Stimulated activated CD8-positive, alpha-beta memory T cell treated with anti-CD3 and anti-CD28 coated beads, Interleukin-15, amount 100 ng/mL, for 4 hours (primary cell): ENCODE measurements around the gene STRC.
"Not testable (repeated sequence)": the region's sequence is repeated elsewhere in the genome, so short reads cannot be mapped to it uniquely, and the experiment has no call there.

Experiments used
- DNase-seq, 2 donors: peaks; one replicate each; pipeline ENCODE4 v3.0.0-alpha.2; 2020; ENCODE audit warnings: low read depth in 2 of 2

Gene STRC

DNA sequence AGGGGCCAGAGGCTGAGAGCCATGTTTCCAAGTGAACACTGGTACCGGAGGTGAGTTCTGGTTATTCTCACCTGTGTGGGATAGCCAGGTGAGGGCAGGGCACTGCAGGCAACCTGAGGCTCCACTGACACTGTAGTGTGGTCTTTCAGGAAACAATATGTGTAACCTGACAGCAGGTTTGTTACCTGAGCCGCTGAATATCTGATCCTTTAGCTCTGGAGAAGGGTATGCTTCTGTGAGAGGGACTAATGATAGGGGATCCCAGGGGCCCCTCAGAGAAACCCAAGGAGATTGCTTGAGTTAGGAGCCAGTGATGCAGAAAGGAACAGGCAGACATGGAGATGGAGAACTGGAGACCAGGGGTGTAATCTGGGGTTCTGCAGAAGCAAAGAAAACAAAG is at the start of gene STRC:
Gene STRC (minus strand): TSS at position 101 of the 400 bp plus-strand sequence. CDS start 78 bp downstream, at position 23.
- not testable (repeated sequence) for DNase-seq

DNA sequence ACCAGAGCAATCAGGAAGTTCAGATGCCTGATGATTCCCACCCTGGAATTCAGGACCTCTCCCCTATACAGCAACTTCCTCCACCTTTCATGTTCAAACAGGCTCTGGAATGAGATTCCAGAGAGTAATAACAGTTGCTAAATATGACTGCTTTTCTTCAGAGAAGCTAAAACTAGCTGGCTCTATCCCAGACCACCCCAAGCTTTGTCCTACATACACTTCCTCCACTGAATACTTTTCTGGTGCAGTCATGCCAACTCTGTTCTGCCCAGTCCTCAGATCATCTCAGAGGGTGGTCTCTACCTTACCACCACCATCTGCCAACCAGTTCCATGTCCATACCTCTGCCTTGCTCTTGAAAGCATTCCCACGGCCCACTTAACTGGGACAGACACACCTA is 47.6 kb upstream of the STRC start:
- DNase-seq: not testable (repeated sequence)

DNA sequence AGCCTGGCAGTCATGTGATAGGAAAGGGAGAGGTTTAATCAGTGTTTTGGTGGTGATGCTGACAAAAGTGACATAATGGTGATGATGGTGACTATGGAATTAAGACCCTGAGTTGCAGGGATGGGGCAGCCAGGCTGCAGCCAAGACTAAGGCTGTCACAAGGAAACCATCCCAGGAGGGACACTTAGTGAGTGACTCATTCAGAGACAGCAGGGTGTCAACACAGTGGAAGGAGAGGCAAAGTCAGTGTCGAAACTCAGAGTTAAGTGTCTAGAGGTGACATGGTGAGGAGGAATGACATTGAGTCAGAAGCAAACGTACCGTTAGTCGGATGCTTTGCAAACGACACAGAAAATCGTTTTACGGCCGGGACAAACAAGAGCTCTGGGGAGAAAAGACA is 44.7 kb upstream of the STRC start:
- not testable (repeated sequence) for DNase-seq

DNA sequence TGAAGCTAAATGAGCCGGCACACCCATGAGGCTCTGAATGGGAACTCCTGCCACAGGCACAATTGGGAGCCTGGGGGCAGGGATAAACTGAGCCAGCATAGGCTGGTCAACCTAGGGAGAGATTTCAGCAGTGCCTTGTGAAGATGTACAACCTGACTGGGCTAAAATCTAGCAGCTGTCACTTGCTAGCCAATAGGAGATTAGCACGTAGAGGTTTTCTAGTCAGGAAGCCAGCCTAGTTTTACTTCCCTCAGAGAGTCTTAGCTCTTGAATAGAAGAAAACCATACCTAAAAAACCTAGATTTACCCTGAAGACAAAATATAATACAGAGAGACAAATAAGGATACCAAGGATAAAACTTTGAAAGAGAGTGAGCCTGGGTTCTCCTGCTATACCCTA is 43.7 kb upstream of the STRC start:
- not testable (repeated sequence) for DNase-seq

DNA sequence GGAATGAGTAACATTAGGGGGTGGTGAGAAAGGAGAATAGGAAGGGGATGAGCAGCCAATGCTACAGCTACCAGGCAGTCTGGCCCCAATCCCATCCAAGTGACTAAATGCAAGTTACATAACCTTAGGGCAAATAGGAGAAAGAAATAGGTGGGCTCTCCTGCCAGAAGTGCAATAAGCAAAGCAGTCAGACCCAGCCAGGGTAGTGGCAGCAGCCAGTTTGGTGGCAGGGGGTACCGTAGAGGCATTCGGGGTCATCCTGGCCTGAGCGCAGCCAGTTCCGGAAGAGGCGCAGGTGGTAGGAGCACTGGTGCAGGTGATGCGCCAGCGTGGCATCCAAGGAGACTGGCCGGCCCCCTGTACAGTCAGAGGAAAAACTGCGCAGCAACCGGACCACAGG is 41.1 kb upstream of the STRC start:
- DNase-seq: not testable (repeated sequence)

DNA sequence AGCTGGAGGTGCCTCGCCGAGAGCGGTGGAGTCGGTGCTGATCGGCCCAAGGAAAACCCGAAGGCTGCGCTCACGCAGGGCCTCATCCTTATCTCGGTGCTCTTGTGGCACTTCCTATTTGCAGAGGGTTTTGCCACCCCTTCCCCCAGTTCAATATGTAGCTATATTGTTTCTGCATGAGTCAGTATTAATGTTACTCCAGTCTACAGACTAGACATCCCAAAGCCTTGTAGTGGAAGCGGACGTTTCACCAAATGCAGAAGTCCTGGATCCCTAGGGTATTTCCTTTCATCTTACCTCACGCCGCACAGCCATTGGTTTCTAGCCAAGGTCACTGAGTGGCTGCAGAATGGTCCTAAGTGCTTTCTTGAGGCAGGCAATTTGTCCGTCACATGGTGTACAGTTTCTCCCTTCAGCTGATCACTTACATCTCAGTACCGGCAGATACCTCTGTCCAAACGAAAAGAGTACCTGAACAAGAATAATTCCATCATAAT is 30.9 kb upstream of the STRC start:
- DNase-seq: not testable (repeated sequence)

DNA sequence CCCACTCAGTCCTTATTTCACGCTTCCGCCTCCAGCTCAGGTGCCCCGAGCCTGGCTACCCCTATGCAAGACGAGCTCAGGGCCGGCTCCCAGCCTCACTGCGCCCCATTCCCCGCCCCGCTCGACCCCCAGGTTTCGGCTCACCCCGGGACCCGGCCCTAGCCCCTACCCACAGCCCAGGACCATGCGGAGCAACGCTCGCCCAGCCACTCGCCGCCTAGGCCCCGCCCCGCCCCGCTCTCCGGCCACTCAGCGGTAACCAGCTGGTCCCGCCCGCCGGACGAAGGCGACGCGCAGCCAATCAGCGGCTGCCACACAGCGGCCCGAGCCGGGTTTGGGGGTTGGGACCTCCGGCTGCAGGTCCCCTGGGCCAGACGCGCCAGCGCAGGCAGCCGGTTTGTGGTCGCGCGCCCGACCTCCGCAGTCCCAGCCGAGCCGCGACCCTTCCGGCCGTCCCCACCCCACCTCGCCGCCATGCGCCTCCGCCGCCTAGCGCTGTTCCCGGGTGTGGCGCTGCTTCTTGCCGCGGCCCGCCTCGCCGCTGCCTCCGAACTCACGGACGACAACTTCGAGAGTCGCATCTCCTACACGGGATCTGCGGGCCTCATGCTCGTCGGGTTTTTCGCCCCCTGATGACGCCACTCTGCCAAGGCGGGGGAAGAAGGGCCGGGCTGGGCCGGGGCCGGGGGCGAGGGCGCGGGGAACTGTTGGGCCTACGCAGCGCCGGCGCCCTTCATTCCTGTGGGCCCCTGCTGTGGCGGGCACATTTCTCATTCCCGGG is 30.2 kb upstream of the STRC start, which contains the start of gene CATSPER2:
Gene CATSPER2 (minus strand): TSS at position 196 of the 781 bp plus-strand sequence. CDS start 783 bp downstream, outside the sequence.
- no peak for DNase-seq

DNA sequence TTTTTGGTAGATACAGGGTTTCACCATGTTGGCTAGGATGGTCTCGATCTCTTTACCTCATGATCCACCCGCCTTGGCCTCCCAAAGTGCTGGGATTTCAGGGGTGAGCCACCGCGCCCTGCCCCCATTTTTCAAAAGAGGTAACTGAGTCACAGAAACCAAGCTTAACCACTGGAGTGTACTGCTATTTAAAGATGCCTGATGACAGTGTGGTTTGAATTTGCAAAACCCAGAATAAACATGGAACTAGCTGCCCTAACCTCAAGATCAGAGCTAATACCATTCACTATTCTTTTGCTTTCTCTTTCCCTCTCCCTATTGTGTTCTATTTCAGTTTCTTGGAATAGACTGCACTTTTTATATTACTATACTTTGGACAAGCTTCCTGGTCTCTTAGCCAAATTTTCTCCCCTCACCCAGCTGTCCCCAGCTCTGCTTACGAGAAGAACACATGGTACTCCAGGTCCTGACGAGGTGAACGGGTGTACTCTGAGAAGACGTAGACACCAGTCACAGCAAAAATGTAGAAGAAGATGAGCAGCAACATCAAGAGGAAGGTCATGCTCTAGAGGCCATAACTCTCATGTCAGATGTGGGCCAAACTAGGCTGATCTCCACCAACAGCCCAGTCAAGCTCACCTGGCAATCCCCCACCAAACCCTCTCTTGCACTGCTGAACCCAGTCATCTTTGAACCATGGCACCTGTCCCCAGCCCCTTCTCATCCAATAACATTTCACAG is 20.0 kb upstream of the STRC start:
- not testable (repeated sequence) for DNase-seq

DNA sequence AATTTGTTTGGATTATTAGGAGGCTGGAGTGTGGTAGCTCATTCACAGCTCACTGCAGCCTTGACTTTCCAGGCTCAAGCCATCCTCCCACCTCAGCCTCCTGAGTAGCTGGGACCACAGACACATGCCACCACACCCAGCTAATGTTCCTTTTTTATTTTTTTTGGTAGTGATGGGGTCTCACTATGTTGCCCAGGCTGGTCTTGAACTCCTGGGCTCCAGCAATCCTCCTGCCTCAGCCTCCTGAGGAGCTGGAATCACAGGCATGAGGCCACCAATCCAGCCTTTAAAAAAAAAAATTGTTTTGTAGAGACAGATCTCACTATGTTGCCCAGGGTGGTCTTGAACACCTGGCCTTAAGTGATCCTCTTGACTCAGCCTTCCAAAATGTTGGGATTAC is 8.3 kb upstream of the STRC start:
- not testable (repeated sequence) for DNase-seq

DNA sequence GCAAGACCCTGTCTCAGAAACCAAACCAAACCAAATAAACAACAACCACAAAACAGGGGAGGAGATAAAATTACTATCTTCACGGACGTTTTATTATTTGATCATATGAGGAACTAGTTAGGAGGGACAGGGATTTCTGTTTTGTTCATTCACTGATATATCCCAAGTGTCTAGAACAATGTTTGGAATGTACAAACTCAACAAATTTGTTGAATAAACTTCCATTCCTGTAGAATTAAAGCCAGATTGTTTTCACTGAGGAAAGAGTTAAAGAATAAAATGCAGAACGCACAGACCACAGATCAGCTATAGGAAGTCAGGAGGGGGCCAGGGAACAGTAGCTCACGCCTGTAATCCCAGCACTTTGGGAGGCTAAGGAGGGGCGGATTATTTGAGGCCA is 6.5 kb upstream of the STRC start:
- DNase-seq: no peak

DNA sequence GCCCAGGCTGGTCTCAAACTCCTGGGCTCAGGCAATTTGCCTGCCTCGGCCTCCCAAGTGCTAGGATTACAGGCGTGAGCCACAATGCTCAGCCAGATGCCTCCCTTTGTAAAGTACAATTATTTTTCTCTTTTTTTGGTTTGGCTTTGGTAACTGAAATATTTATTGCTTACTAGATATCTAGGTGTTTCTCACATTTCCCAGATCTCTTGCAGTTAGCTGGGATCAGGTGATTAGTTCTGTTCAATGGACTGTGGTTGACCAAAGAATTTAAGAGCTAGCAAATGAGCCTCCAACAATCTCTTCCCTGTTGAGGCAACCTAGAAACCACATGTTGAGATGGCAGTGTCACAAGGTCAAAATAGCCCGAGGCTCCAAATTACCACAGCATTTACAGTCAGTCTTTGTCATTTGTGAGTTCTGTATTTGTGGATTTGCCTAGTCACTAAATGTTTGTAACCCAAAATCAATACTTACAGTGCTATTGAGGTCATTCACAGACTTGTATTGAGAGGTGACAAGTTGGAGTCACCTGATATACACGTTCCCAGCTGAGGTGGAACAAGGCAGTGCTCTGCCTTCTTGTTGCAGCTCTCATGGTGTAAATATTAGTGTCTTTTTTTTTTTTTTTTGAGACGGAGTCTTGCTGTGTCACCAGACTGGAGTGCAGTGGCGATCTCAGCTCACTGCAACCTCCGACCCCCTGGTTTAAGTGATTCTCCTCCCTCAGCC is 3.6 kb upstream of the STRC start:
- not testable (repeated sequence) for DNase-seq

DNA sequence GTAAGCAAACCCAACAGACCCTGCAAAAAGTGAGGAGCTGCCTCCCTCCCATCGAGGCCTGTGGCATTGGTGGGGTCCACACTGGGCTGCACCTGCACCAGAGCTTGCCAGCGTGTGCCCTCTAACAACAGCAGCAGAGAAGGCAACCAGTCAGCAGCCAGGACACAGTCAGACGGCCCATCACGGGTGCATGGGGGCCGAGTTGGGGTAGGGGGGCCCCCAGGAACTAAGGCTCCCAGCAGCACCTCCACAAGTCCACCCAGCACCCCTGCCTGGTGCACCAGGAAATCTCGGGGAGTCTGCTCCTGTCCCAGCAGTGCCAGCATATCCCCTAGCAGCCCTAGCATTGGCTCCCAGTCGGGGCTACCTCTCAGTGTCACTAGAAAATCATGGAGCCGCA is 850 bp downstream of the STRC start:
- DNase-seq: not testable (repeated sequence)

DNA sequence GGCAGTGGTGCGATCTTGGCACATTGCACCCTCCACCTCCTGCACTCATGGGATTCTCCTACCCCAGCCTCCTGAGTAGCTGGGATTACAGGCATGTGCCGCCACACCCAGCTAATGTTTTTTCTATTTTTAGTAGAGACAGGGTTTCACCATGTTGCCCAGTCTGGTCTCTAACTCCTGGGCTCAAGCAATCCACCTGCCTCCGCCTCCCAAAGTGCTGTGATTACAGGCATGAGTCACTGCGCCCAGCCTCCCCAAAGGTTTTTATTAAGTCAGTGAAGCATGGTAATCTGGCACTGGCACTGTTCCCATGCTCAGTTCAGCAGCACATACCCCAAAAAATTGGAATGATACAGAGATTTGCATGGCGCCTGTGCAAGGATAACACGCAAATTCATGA is 16.4 kb downstream of the STRC start:
- not testable (repeated sequence) for DNase-seq

DNA sequence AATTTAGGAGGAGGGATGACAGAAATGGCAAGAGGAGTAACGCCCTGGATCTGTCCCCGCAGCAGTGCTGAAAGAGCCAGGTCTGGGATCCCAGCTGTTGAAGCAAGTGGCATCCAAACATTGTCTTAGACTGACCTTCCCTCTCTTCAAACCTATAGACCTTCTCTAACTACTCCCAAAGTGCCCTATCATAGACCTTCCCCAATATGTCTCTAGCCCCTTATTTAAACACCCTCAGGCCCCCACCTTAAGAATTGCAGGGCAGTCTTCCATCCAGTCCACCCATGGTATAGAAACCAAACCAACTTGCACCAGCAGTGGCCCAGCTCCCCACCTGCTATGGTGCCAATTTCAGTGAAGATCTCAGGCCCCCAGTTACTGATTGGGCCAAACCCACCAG is 18.4 kb downstream of the STRC start:
- not testable (repeated sequence) for DNase-seq

DNA sequence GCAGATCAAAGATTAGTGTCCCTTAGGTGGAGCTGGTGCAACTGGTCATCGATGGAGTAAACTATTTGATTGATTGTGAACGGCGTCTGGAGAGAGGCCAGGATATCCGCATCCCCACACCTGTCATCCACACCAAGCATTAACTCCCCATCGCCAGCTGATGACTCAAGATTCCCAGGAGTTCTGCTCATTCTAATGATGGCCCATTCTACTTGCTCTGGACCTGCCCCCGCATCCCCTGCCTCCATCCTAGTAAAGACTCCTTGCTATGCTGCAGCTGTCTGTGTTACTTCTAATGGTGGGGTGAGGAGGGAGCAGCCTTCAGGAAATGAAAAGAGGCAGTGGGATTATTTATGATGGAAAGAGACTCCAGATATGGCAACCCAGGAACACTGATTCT is 19.5 kb downstream of the STRC start:
- not testable (repeated sequence) for DNase-seq

DNA sequence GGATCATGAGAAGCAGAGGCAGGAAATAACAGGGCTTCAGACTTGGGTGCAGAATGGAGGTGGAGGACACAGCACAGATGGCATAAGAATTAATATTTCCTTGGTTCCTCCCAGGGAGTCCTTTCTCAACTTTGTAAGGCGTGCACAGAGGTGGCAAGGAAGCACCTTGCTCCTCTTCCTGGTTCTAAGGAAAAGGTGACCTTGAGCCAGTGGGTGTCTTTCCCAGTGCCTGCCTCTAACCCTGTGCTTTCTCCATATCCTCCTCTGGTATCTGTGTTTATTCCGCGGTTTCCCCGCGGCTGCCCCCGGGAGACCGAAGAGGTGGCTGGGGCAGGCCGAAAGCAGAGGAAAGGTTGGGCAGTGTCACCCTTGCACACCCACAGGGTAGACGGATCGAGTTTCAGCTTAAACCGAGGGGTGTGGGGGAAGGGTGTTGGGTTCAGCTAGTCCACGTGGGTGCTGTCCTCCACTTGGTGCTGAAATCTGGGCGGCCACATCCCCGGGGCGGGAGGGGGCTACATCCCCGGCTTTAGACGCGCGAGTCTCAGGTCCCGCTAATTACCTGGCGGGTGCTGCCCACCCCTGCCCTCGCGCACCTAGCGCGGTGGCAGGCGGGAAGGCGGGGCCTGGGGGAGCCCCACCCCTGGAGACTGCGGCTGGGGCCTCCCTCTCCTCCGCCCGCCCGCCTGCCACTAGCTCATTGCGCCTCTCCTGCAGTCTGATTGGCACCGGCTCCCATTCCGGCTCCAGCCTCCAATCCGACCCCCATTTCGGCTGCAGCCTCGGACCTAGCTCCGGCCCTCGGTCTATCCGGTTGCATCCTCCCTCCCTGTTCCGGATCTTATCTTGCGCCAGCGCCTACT is 25.0 kb downstream of the STRC start, which contains the start of gene CKMT1B:
Gene CKMT1B (plus strand): TSS at position 700 of the 863 bp plus-strand sequence. CDS start 192 bp downstream, outside the sequence.
- DNase-seq: not testable (repeated sequence)

DNA sequence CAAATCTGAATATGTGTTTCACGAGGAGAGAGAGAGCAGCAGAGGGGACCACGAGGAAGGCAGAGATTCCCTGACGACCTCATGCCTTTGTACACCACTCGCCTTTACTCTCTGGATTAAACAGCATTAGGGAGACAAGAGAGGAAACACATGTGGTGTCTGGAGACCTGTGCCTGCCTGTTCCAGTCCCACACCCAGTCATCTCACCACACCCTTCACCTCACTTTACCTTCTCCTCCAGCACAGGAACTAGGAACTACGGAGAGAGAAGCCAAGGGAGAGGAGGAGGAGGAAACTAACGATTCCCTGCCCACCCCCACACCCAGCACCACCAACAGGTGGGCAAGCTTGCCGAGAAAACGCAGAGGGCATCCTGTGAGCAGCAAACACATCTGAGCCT is 25.8 kb downstream of the STRC start:
- not testable (repeated sequence) for DNase-seq

DNA sequence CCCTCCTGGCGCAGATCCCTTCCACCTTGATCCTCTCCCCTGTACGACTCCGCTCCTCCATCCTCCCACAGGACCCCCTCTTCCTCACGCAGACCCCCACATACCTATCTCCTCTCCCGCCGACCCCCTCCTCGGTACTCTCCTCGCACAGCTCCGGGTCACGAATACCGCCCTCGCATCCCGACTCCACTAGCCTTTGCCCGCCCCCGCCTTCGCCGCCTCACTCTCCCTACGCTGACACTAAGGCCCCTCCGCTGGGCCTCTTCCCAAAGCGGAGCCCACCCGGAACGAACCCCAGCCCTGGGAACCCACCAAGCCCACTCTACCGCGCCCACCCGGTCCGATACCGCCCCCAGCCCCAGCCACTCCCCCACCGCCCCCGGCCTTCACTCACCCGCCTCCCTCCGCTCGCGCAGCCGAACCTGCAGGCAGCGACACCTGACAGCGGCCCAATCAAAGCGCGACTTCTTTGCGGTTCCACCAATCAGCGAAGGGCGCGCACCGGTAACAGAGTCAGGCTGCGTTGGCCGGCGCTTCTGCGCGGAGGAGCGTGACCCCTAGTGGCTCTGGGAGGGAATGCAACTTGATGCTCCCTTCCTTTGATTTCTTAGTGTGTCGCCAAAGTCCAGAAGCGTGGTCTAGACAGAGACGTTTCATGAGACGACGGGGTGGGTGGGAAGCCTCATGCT is 28.7 kb downstream of the STRC start, which contains the start of gene PPIP5K1:
Gene PPIP5K1 (minus strand): TSS at position 431 of the 689 bp plus-strand sequence. CDS start 5,704 bp downstream, outside the sequence.
- not testable (repeated sequence) for DNase-seq

DNA sequence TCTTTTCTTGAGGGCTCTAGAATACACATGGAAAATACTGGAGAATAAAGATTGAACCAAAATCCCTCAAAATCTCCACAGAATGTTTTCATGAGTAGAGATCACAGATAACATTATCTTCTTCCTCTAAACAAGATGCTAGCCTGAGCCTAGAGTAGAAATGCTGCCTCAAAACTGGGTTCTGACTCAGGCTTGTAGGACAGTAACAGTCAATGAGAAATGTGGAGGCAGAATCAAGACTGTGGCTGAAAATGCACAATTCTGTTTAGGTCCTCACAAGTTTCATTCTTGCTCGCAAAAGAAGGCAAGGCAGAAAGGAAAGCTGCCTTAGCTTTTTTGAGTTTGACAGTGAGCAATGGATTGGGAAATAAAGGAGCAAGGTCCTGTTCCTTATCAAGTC is 44.0 kb downstream of the STRC start:
- DNase-seq: not testable (repeated sequence)

DNA sequence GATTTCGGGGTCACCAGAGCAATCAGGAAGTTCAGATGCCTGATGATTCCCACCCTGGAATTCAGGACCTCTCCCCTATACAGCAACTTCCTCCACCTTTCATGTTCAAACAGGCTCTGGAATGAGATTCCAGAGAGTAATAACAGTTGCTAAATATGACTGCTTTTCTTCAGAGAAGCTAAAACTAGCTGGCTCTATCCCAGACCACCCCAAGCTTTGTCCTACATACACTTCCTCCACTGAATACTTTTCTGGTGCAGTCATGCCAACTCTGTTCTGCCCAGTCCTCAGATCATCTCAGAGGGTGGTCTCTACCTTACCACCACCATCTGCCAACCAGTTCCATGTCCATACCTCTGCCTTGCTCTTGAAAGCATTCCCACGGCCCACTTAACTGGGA is 52.0 kb downstream of the STRC start:
- DNase-seq: not testable (repeated sequence)
